ENCODE results near the gene CPA5.

DNA sequence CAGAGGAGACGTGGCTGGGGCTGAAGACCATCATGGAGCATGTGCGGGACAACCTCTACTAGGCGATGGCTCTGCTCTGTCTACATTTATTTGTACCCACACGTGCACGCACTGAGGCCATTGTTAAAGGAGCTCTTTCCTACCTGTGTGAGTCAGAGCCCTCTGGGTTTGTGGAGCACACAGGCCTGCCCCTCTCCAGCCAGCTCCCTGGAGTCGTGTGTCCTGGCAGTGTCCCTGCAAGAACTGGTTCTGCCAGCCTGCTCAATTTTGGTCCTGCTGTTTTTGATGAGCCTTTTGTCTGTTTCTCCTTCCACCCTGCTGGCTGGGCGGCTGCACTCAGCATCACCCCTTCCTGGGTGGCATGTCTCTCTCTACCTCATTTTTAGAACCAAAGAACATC lies 22.0 kb upstream of the CPA5 start:
- TF ChIP-seq, protein P1, sequence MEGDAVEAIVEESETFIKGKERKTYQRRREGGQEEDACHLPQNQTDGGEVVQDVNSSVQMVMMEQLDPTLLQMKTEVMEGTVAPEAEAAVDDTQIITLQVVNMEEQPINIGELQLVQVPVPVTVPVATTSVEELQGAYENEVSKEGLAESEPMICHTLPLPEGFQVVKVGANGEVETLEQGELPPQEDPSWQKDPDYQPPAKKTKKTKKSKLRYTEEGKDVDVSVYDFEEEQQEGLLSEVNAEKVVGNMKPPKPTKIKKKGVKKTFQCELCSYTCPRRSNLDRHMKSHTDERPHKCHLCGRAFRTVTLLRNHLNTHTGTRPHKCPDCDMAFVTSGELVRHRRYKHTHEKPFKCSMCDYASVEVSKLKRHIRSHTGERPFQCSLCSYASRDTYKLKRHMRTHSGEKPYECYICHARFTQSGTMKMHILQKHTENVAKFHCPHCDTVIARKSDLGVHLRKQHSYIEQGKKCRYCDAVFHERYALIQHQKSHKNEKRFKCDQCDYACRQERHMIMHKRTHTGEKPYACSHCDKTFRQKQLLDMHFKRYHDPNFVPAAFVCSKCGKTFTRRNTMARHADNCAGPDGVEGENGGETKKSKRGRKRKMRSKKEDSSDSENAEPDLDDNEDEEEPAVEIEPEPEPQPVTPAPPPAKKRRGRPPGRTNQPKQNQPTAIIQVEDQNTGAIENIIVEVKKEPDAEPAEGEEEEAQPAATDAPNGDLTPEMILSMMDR (IDR thresholded peaks at IDR 0.05 in 2 of 3, conservative IDR thresholded peaks at IDR 0.05 in 1 of 3; ENCODE audit: control insufficient read depth in 2 of 3, extremely low read depth in 1 of 3, insufficient read depth in 1 of 3, low read depth in 3 of 3, low read length in 3 of 3), result no peak
- TF ChIP-seq, protein P2, sequence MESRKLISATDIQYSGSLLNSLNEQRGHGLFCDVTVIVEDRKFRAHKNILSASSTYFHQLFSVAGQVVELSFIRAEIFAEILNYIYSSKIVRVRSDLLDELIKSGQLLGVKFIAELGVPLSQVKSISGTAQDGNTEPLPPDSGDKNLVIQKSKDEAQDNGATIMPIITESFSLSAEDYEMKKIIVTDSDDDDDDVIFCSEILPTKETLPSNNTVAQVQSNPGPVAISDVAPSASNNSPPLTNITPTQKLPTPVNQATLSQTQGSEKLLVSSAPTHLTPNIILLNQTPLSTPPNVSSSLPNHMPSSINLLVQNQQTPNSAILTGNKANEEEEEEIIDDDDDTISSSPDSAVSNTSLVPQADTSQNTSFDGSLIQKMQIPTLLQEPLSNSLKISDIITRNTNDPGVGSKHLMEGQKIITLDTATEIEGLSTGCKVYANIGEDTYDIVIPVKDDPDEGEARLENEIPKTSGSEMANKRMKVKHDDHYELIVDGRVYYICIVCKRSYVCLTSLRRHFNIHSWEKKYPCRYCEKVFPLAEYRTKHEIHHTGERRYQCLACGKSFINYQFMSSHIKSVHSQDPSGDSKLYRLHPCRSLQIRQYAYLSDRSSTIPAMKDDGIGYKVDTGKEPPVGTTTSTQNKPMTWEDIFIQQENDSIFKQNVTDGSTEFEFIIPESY (IDR thresholded peaks at IDR 0.05), result no peak
- TF ChIP-seq FOXM1 (IDR thresholded peaks at IDR 0.05; ENCODE audit: low read depth, low read length), result no peak
- no peak for TF ChIP-seq TAF1 (IDR thresholded peaks at IDR 0.05; ENCODE audit: borderline replicate concordance, low read depth, low read length)
- TF ChIP-seq EP300 (IDR thresholded peaks at IDR 0.05; ENCODE audit: borderline replicate concordance in 1 of 2, control insufficient read depth in 1 of 2, low read depth in 2 of 2, low read length in 2 of 2), result no peak
- no peak for TF ChIP-seq JUND (IDR thresholded peaks at IDR 0.05; ENCODE audit: low read depth, low read length)

Data from GM12878 (cell line).